RCC 7860 (cell line): Measurements from ENCODE around the gene PFKFB1.
"Not testable (repeated sequence)": the region's sequence is repeated elsewhere in the genome, so short reads cannot be mapped to it uniquely, and the experiment has no call there.

Source experiments
- DNase-seq: peaks from one replicate; pipeline ENCODE4 v3.0.0-alpha.2; 2015; ENCODE audit warnings: low spot score
- FAIRE-seq: peaks from 2 replicates; lab custom pipeline; 2012; peaks lifted over from hg19 to GRCh38; lab: Jason Lieb, UNC

Gene PFKFB1

DNA sequence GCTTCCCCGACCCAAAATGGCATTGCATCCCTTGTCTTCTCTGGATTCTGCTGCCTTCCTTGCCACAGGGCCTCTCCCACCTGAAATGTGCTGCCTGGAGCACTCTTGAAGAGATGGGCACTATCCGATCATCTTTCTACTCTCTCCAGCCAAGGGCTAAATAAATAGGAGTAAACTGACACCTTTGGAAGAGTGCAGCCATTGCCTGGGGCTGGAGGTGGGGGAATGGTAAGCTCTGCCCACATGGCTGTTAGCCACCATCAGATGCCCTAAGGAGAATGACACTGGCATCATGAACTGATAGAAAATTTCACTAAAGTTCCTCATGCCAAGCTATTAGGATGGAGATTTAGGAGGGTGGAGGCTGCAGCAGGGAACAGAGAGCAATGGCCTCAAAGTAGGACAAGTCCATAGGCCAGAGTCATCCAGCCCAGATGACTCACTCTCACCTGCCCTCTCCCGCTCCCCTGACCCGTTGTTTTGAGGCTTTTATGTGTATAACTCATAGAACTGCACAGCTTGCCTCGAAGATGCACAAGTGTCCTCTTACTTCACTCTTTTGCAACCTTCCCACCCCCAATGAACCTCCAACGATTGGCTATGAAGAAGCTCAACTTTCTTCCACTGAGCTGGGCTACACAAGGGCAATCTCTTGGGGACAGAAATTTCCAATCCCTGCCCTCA lies 822 bp upstream of the PFKFB1 start:
- DNase-seq (no peak), FAIRE-seq (no peak)

- no peak for FAIRE-seq
These were observed 921 bp downstream of the PFKFB1 start for GRCh38 chrX:54992911-54993622.

DNA sequence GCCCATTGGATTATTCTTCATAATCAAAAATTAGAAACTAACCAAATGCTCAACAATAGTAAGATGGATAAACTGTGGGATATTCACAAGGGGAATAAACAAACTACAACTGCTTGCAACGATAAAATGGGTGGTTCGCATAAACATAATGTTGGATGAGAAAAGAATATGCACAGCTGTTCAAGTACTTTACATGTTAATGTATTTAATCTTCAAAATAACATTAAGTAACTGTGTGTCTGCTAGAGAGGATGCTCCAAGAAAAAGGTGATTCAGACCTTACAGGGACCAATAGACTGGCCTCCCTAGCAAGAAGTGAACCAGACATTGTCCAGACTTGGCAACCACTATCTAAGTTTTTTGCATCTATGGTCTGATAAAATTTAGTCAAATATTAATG lies 2.3 kb downstream of the PFKFB1 start:
- no peak for FAIRE-seq
- no peak for DNase-seq

More at GRCh38 chrX:54992911-54993622, 921 bp downstream of the PFKFB1 start:
- DNase-seq, result no peak

GRCh38 chrX:54983306-54983705 lies 10.7 kb downstream of the PFKFB1 start:
- not testable (repeated sequence) for DNase-seq, FAIRE-seq

DNA sequence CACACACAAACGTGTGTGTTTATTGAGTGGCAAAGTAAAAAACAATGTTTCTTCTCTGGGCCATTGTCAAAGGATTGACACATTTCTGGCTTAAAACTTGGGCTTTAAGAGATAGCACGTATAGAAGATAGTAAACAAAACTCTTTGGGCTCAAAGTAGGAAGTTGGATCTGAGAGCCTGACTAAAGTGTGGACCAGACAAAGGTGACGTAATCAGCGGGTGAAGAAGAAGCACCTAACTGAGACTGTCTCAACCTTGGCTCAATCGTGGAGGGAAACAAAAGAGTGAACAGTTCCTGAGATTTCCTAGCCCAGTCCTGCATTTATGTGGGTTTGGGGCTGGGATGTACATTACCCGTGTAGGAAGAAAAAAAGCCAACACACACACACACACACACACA lies 13.7 kb downstream of the PFKFB1 start:
- DNase-seq (no peak), FAIRE-seq (no peak)

DNA sequence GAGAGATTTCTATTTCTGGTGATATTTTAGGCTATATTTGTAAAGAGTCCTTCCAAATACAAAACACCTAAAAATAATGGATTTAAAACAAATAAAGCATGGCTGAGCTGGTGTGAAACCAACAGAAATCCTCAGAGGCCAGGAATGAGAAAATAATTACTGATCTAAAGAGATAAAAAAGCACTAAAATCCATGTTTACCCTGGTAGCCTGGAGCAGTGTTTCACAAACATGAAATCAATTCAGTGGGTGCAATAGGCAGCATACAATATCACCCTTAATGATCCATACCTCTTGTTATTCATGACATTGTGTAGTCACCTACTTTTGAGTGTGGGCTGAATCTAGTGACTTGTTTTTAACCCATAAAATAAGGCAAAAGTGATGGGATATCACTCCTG lies 14.6 kb downstream of the PFKFB1 start:
- FAIRE-seq, result no peak

GRCh38 chrX:54978448-54978847 lies 15.5 kb downstream of the PFKFB1 start:
- DNase-seq, result peak; percentile 66
- peak; percentile 81 for FAIRE-seq

More for the DNA sequence above, 14.6 kb downstream of the PFKFB1 start:
- DNase-seq, result no peak

GRCh38 chrX:54977387-54977786 lies 16.6 kb downstream of the PFKFB1 start:
- FAIRE-seq (no peak), DNase-seq (no peak)

- FAIRE-seq (no peak), DNase-seq (no peak)
These were observed 29.1 kb downstream of the PFKFB1 start for GRCh38 chrX:54964766-54965497.

GRCh38 chrX:54961750-54962149 lies 32.2 kb downstream of the PFKFB1 start:
- no peak for FAIRE-seq
- no peak for DNase-seq

DNA sequence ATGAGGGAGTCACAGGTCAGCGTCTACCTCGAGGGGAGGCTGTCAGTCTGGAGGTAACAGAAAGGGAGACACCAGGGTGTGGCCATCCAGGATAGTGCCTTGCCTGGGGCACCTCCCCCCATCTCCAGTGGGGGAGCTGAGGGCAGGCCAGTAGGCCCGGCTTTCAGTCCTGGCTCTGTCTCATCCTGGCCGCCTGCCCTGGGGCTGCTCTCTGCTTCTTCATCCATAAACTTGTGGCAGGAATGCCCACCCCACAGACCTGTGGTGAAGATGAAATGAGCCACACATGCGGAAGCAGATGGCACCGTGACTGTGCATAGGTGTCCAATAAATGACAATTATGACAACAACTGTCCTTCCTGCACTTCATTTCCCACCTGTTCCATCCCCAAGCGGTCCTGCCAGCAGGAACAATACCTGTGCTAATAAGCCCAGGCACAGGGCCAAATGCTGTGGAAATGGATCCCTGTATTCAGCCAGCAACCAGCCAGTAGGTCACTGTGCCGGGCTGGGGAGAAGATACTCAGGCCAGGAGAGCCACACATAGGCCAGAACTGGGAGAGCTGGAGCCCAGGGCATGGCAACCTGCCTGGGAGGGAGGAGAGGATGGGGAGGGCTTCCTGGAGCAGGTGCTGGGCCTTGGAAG lies 43.1 kb downstream of the PFKFB1 start:
- DNase-seq, result no peak
- FAIRE-seq, result no peak

- DNase-seq, result no peak
- no peak for FAIRE-seq
These were observed 48.8 kb downstream of the PFKFB1 start for GRCh38 chrX:54945224-54945623.

- FAIRE-seq, result no peak
- no peak for DNase-seq
These were observed 49.2 kb downstream of the PFKFB1 start for GRCh38 chrX:54944816-54945215.

DNA sequence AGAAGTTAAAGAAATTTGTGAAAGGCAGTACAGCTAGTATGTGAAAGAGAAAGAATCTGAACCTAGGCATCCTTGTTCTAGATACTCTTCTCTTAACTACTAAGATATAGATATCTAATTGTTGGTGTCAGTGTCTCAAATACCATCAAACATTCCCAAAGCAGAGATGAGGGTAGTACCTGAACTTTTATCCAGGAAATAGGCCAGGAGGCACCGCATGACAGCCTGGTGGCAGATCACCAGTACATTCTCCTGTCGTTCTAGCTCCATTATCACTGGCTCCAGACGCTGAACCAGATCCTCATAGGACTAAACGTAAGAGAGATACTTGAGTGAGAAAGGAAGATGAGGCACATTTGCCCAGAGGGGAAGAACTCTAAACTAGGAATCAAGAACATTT lies 56.6 kb downstream of the PFKFB1 start:
- DNase-seq, result no peak
- FAIRE-seq, result no peak

DNA sequence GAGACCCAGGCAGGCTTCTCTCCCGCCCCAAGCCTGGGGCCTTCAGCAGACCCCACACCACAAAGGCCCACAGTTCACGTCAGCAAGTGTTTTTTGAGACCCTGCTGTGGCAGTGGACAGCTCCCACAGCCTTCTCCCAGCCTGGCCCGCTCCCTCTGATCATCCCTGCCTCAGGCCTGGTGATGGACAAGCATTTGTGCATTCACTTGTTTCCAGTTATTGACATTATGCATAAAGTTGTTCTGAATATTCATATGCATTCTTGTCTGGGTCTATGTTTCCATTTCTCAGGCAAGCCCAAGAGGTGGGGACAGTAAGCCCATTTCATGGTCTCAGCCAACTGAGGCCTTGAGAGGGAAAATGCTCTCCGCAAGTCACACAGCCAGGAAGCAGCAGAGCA lies 58.7 kb downstream of the PFKFB1 start:
- no peak for FAIRE-seq
- no peak for DNase-seq

GRCh38 chrX:54934890-54935289 lies 59.1 kb downstream of the PFKFB1 start:
- no peak for FAIRE-seq
- no peak for DNase-seq

DNA sequence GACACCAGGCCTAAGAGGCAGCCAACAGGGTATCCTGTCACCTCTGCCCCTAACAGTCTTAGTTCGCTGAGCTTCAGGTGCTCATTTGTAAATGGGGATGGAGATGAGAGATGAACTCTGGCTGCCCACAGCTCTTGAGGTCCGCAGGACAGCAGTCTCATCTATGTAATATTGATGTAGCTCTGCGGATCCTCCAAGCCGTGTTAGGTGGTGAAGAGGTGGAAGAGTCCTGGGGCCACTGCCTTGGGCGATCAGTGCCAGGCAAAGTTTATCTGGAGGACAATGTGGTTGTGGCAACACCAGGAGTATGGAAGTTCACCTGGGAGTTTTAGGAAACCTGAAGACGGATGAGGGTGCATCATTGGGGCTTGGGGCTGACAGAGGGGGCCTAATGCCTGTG lies 59.9 kb downstream of the PFKFB1 start:
- FAIRE-seq (no peak), DNase-seq (no peak)

GRCh38 chrX:54933150-54933826 lies 60.7 kb downstream of the PFKFB1 start:
- no peak for FAIRE-seq
- no peak for DNase-seq

DNA sequence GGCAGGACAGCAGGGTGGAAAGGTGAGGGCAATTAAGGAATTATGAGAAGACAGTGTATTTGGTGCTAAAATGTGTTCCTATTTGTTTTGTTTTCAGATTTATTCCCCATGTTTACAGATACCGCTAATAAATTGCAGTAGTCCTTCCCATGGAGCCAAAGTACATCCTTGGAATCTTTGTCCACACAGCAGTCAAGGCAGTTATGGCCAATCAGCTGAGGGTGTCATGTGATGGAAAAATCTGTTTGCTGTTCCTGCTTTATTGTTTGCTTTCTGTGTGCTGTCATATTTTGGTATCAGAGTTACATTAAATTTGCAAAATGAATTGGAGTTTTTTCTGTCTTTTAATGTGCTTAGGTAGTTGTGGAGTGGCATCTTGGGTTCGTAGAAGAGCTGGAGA lies 62.9 kb downstream of the PFKFB1 start:
- DNase-seq (no peak), FAIRE-seq (no peak)

DNA sequence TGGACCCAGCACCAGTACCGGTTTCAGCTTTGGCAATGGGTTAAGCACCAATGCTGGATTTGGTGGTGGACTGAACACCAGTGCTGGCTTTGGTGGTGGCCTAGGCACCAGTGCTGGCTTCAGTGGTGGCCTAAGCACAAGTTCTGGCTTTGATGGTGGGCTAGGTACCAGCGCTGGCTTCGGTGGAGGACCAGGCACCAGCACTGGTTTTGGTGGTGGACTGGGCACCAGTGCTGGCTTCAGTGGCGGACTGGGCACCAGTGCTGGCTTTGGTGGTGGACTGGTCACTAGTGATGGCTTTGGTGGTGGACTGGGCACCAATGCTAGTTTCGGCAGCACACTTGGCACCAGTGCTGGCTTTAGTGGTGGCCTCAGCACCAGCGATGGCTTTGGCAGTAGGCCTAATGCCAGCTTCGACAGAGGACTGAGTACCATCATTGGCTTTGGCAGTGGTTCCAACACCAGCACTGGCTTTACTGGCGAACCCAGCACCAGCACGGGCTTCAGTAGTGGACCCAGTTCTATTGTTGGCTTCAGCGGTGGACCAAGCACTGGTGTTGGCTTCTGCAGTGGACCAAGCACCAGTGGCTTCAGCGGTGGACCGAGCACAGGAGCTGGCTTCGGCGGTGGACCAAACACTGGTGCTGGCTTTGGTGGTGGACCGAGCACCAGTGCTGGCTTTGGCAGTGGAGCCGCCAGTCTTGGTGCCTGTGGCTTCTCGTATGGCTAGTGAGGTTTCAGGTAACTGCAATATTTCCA lies 63.5 kb downstream of the PFKFB1 start:
- DNase-seq, result no peak
- FAIRE-seq, result no peak
